SK-MEL-5 (cell line): Measurements from ENCODE around the gene PDYN. TPM values are rescaled to one million over a fixed set of nuclear protein-coding genes. Genes with fewer than 3 reads are reported as not detected.

Experiments used
- total RNA-seq: library from RNA; depleted of rRNA; stranded (reverse); fragments of >200 nt; shearing (Covaris generic); gene quantifications from 2 replicates; pipeline ENCODE4 v1.2.3, GENCODE V29; 2014; rRNA removed

PDYN gene
- total RNA-seq, 1 experiment from 2014 or later: not detected

Other genes starting within 250 kb of the PDYN start
- gene SIRPA, start 98.7 kb downstream of the PDYN start, total RNA-seq: 67.8 and 74.7 TPM in 2 replicates
- gene STK35, start 107.8 kb upstream of the PDYN start, total RNA-seq: 13.6 and 14.4 TPM in 2 replicates